ENCODE measurements around the gene CCSER1. TPM values are rescaled to one million over a fixed set of nuclear protein-coding genes. Genes with fewer than 3 reads are reported as not detected.

Gene CCSER1
- total and polyA plus RNA-seq, 2 of the 8 experiments (the other 6 are each of a cell fraction or from before 2014, with no cell fraction given): 0.26 to 0.84 TPM

- 69% methylated on average over 4 of the region's 4 CpGs; no CpG with 5 or more reads in 1 of the 2 experiments for whole genome bisulfite sequencing, 2 experiments (ENCODE audit: extremely low coverage in 1 of 2, insufficient coverage in 1 of 2, insufficient read length in 1 of 2, insufficient replicate concordance in 2 of 2, low coverage in 1 of 2, low lambda C conversion rate in 2 of 2, missing lambda C conversion rate in 1 of 2)
- Histone ChIP-seq H2AFZ (ENCODE audit: low read length) (0 out of 2 replicates have a peak overlapping the region, but pooled peaks have one; percentile 27), H3K79me1 (ENCODE audit: low read depth, low read length) (no peaks in the 10 kb centered on the region), H3K18ac (ENCODE audit: extremely low read depth, low read length) (no peak overlapping the region), H3K27ac (ENCODE audit: low read depth, low read length) (no peak overlapping the region), H3K9me3 (ENCODE audit: insufficient read depth in 2 of 2, low read depth in 1 of 2, low read length in 1 of 2) (no peaks in the 10 kb centered on the region), H3K27me3 (replicated peaks in 1 of 4; ENCODE audit: control insufficient read depth in 3 of 4, extremely low read depth in 1 of 4, insufficient read depth in 3 of 4, low read length in 3 of 4) (no peaks in the 10 kb centered on the region), H3K36me3 (ENCODE audit: control insufficient read depth in 2 of 4, insufficient read depth in 4 of 4, low read length in 3 of 4) (no peaks in the 10 kb centered on the region), H2BK120ac (replicated peaks; ENCODE audit: low read depth, low read length) (no peak overlapping the region), H2BK5ac (ENCODE audit: low read depth, low read length) (no peak overlapping the region), H4K20me1 (replicated peaks in 1 of 2; ENCODE audit: control insufficient read depth in 1 of 2, insufficient read depth in 2 of 2, low read length in 2 of 2) (no peaks in the 10 kb centered on the region), H4K91ac (replicated peaks; ENCODE audit: insufficient read length, low read length) (no peak overlapping the region), H2BK20ac (ENCODE audit: low read length) (no peak overlapping the region), H3K56ac (replicated peaks; ENCODE audit: insufficient read length, low read depth, low read length) (no peak overlapping the region), H3K23me2 (ENCODE audit: low read depth, low read length) (no peaks in the 10 kb centered on the region), H3K4me3 (ENCODE audit: extremely low read depth in 1 of 4, insufficient read depth in 2 of 4, low read depth in 3 of 4, low read length in 4 of 4) (no peak overlapping the region), H3K4ac (replicated peaks; ENCODE audit: insufficient read length, low read depth, low read length) (no peak overlapping the region), H3K14ac (ENCODE audit: insufficient read length) (no peak overlapping the region), H3K4me2 (ENCODE audit: insufficient read depth in 1 of 2, low read depth in 2 of 2, low read length in 2 of 2) (no peak overlapping the region), H3K79me2 (ENCODE audit: control insufficient read depth in 1 of 2, insufficient read depth in 2 of 2, low read length in 2 of 2) (no peaks in the 10 kb centered on the region), H2BK12ac (ENCODE audit: low read depth, low read length) (no peak overlapping the region), H2BK15ac (ENCODE audit: low read length) (no peak overlapping the region), H3K23ac (ENCODE audit: insufficient read length) (no peak overlapping the region), H3K4me1 (replicated peaks in 1 of 4; ENCODE audit: control insufficient read depth in 3 of 4, insufficient read depth in 4 of 4, low read length in 3 of 4) (no peaks in the 10 kb centered on the region; a peak in 1 of 7 replicates), H4K5ac (ENCODE audit: insufficient read length, low read depth, low read length) (no peak overlapping the region), H4K8ac (ENCODE audit: extremely low read depth, insufficient read depth, low read length) (no peak overlapping the region), H3K9ac (replicated peaks in 1 of 4; ENCODE audit: extremely low read depth in 1 of 4, low read depth in 3 of 4, low read length in 3 of 4) (no peak overlapping the region), H2AK5ac (ENCODE audit: low read depth, low read length) (no peak overlapping the region)
- POLR2A ChIA-PET (ENCODE audit: partially characterized antibody): no interaction called here
- no peak for DNase-seq (ENCODE audit: low read depth in 1 of 2, low spot score in 2 of 2)
- CTCF ChIA-PET (ENCODE audit: partially characterized antibody): interaction anchor here (0.9 to 1.5 kb wide), 2 partner anchors 337 to 341 kb away, joined by 3 read pairs; no protein-coding TSS in a partner anchor
- FAIRE-seq: peak; percentile 32
- TF ChIP-seq CHD2 (IDR thresholded peaks at IDR 0.05; ENCODE audit: low read length) (no peak), RBBP5 (IDR thresholded peaks at IDR 0.05; ENCODE audit: borderline replicate concordance, low read depth, low read length) (no peak), EP300 (IDR thresholded peaks at IDR 0.05; ENCODE audit: borderline replicate concordance in 1 of 2, low read depth in 2 of 2, low read length in 2 of 2) (no peak)
Measured at GRCh38 chr4:91454111-91454510, 1326.9 kb downstream of the CCSER1 start.
